ENCODE results near the gene EGFR. TPM values are rescaled to one million over a fixed set of nuclear protein-coding genes. Genes with fewer than 3 reads are reported as not detected.

EGFR gene
- total RNA-seq, 4 donors from 2014 or later = 36.4 to 73.6 (median 38.7) TPM

DNA sequence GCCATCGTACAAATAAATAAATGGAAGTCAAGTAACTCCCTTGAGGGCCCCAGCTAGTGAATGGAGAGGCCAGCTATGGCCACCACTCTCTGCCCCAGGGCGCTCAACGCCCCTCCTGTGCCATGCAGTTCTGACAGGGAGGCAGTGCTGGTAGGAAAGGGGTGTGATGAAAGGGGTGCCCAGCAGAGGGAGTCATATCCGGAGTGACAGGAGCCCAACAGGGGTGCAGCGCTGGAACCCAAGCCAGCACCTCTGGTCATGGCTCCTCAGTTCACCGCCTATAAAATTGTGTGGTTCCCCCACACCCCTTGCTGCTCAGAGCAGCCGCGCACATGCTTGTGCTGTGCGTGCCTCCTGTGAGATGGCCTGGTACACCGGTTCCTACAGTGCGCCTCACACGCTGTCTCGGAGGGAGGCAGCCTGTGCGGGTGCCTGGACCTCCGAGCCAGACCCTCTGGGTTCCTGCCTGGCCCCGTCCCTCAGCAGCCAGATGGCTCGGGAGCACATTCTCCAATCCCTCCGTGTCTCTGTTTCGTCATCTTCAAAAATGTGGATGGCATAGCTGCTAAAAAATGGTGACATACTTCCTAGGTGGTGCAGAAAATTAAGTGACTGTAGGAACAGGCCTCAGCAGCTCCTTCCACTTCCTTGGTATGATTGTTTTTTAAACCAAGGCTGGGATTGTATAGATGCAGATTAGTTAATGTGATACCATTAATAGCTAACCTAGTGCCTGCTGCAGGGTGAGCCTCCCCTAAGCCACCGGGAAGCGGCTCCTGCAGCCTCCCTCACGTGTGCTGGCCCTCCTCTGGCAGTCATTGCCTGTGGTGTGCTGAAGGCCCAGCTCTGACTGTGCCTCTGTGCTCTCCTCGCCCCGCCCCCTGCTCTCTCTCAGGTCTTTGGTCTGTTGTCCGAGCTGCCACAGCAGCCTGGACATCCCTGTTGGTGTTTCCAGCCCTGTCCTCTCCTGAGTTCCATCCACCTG lies 125.8 kb downstream of the EGFR start:
- DNase-seq = no peak
- no peak for TF ChIP-seq CTCF (IDR thresholded peaks at IDR 0.05)
- Histone ChIP-seq H3K9me3 (no peaks in the 10 kb centered on the region), H3K4me1 (no peaks in the 10 kb centered on the region), H3K27me3 (no peaks in the 10 kb centered on the region), H3K4me3 (no peak overlapping the region), H3K27ac (no peak overlapping the region), H3K36me3 (no peaks in the 10 kb centered on the region)
- intact Hi-C loops (cut with DNase I; ENCODE audit: low total_unique reads) = no loop called here

DNA sequence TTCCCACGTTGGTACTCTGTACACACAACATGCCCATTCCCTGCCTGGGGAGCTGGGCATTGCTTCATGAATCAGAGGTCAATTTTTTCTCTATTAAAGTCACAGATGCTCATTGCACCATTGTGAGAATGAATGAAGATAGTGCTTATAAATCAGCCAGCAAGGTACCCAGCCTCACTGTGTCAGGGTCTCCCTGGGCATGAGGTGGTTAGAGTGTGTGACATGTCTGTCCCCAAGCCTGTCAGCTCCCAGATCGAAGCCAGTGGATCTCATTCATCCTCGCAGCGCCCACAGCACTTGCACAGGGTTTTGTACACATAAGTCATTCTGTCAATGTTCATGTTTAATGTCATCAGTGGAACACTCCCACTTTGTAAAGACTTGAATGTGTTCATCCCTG lies 126.8 kb downstream of the EGFR start:
- DNase-seq = no peak
- intact Hi-C loops (cut with DNase I; ENCODE audit: low total_unique reads) = no loop called here
- no peaks in the 10 kb centered on the region for H3K36me3 ChIP-seq

DNA sequence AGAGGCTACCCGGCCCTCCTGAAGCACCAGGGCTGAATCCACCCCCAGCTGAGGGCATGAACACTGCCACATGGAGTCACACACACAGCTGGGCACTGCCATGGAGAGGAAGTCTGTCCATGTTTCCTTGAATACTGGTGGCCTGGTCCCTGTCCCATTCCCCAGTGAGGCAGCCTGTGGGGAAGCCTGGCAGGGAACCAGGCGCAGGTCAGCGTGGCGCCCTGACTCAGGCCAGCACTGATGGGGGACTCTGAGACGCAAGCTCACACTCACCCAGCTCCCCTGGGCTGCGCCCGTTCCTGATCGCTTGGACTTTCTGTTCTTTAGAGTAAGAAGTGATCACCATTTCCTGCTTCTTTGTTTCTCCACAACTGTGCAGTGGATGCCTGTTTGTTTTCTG lies 128.3 kb downstream of the EGFR start:
- H3K36me3 ChIP-seq = no peaks in the 10 kb centered on the region
- no peak for TF ChIP-seq CTCF (IDR thresholded peaks at IDR 0.05)
- TF ChIP-seq POLR2A (IDR thresholded peaks at IDR 0.05) = no peak

More for the DNA sequence above, 126.8 kb downstream of the EGFR start:
- no peak for TF ChIP-seq CTCF (IDR thresholded peaks at IDR 0.05)
- no peak for TF ChIP-seq POLR2A (IDR thresholded peaks at IDR 0.05)
- no peaks in the 10 kb centered on the region for H3K9me3 ChIP-seq
- no peak overlapping the region for H3K4me3 ChIP-seq
- no peak overlapping the region for H3K27ac ChIP-seq
- H3K4me1 ChIP-seq = no peaks in the 10 kb centered on the region
- H3K27me3 ChIP-seq = no peaks in the 10 kb centered on the region

DNA sequence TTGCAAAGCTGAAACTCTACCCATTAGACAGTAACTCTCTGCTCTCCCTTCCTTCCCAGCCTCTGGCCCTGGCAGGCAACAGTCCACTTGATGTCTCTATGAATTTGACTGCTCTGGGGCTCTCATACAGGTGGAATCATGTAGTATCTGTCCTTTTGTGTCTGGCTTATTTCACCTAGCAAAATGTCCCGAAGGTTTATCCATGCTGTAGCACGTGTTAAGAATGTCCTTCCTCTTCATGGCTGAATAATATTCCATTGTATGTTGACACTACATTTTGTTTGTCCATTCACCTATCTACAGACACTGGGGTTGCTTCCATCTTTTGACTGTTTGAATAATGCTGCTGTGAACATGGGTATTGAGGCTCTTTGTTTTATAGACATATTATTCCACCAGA lies 128.9 kb downstream of the EGFR start:
- no peaks in the 10 kb centered on the region for H3K4me1 ChIP-seq
- DNase-seq = no peak
- no peak for TF ChIP-seq POLR2A (IDR thresholded peaks at IDR 0.05)
- TF ChIP-seq CTCF (IDR thresholded peaks at IDR 0.05) = no peak
- intact Hi-C loops (cut with DNase I; ENCODE audit: low total_unique reads) = no loop called here
- no peak overlapping the region for H3K27ac ChIP-seq
- no peaks in the 10 kb centered on the region for H3K36me3 ChIP-seq
- H3K9me3 ChIP-seq = no peaks in the 10 kb centered on the region
- no peaks in the 10 kb centered on the region for H3K27me3 ChIP-seq
- no peak overlapping the region for H3K4me3 ChIP-seq

More for the DNA sequence above, 128.3 kb downstream of the EGFR start:
- Histone ChIP-seq H3K4me3 (no peak overlapping the region), H3K9me3 (no peaks in the 10 kb centered on the region), H3K27me3 (no peaks in the 10 kb centered on the region), H3K4me1 (no peaks in the 10 kb centered on the region), H3K27ac (no peak overlapping the region)
- intact Hi-C loops (cut with DNase I; ENCODE audit: low total_unique reads) = no loop called here
- DNase-seq = no peak

- Histone ChIP-seq H3K9me3 (no peaks in the 10 kb centered on the region), H3K4me1 (no peaks in the 10 kb centered on the region), H3K36me3 (no peaks in the 10 kb centered on the region), H3K27me3 (no peaks in the 10 kb centered on the region), H3K4me3 (no peak overlapping the region), H3K27ac (no peak overlapping the region)
- no peak for DNase-seq
- TF ChIP-seq CTCF (IDR thresholded peaks at IDR 0.05) = no peak
- TF ChIP-seq POLR2A (IDR thresholded peaks at IDR 0.05) = no peak
- intact Hi-C loops (cut with DNase I; ENCODE audit: low total_unique reads) = no loop called here
Observed at GRCh38 chr7:55148571-55148970, 129.8 kb downstream of the EGFR start.

Measured in uterus (tissue), 4 donors.